ENCODE measurements around the gene SERGEF. TPM values are rescaled to one million over a fixed set of nuclear protein-coding genes. Genes with fewer than 3 reads are reported as not detected.

Gene SERGEF
- total RNA-seq, 5 donors from 2014 or later (not counting 1 experiment from before 2014, with no cell fraction given), result 45.9 to 59.1 (median 55.9) TPM

DNA sequence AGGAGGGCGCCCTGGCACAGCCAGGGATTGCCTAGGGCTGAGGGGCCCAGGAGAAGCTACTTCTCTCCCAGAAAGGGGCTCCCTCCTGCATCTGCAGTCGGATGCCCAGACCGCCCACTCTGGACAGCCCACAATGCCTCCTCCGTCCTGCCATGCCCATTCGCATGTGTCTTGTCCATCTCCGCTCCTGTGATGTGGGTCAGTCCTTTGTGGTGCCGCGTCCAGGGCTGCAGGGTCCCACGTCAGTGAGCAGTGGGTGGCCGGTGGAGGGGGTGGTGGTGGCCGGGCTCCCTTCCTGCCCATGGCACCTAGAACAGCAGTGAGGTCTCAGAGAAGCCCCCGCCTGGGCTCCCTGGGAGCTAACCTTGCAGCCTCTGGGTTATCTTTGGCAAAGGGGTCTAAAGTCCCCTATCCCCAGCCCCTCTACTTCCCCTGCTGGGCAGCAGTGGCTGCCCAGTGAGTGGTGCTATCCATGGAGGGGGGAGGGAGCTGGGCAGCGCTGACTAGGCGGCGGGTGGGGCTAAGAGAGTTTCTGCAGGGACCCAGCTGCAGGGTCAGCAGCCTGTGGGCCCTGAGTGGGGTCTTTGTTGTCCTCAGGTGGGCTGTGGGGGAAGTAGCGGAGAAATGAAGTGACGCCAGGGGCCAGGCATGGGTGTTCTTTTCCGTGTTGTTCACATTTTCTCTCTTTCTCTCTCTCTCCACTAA is 237.2 kb downstream of the SERGEF start:
- H3K4me1 ChIP-seq (ENCODE audit: control insufficient read depth in 1 of 2, extremely low read depth in 1 of 2, insufficient read depth in 2 of 2, low read length in 2 of 2), result no peaks in the 10 kb centered on the region
- H3K27me3 ChIP-seq (replicated peaks in 1 of 2; ENCODE audit: control insufficient read depth in 2 of 2, extremely low read depth in 1 of 2, insufficient read depth in 2 of 2, low read length in 1 of 2), result no peaks in the 10 kb centered on the region
- ChIA-PET CTCF (no interaction called here), POLR2A (no interaction called here)
- 84% methylated on average over 5 of the region's 18 CpGs for WGBS (ENCODE audit: insufficient coverage)
- Mint-ChIP-seq H3K4me3 (no peak overlapping the region), H3K4me1 (no peaks in the 10 kb centered on the region), H3K27ac (no peak overlapping the region), H3K9me3 (no peaks in the 10 kb centered on the region), H3K27me3 (no peaks in the 10 kb centered on the region), H3K36me3 (no peaks in the 10 kb centered on the region)
- no peak for ATAC-seq (replicated peaks in 1 of 4)
- no peaks in the 10 kb centered on the region for H3K36me3 ChIP-seq (ENCODE audit: control insufficient read depth in 2 of 2, extremely low read depth in 1 of 2, insufficient read depth in 1 of 2, low read length in 1 of 2)
- no peaks in the 10 kb centered on the region for H3K9me3 ChIP-seq
- no peak for DNase-seq
- H3K27ac ChIP-seq (ENCODE audit: low read length), result no peak overlapping the region
- no peak overlapping the region for H3K4me3 ChIP-seq (ENCODE audit: control insufficient read depth in 1 of 2, extremely low read depth in 1 of 2, low read length in 1 of 2)

DNA sequence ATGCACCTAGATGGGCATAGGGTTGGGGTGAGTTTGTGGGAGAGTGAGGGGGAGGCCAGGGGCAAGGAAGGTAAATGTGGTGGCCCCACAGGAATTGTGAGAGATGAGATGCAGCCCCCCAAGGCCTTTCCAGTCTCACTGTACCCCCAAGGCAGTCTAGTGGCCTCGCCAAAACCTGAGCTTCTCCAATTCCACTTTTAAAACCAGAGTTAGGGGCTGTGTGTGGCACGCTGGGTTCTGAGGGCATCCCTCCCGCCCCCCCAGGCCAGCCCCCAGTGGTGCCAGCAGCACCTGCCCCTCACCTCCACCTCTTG is 237.9 kb downstream of the SERGEF start:
- Mint-ChIP-seq H3K9me3 (no peaks in the 10 kb centered on the region), H3K27me3 (no peaks in the 10 kb centered on the region), H3K4me1 (no peaks in the 10 kb centered on the region), H3K36me3 (no peaks in the 10 kb centered on the region), H3K4me3 (no peak overlapping the region), H3K27ac (no peak overlapping the region)
- no peak for ATAC-seq (replicated peaks in 1 of 4)
- no peak overlapping the region for H3K27ac ChIP-seq (ENCODE audit: low read length)
- CTCF ChIA-PET, result no interaction called here
- 77% methylated on average over 3 of the region's 3 CpGs for WGBS (ENCODE audit: insufficient coverage)
- H3K9me3 ChIP-seq, result no peaks in the 10 kb centered on the region
- no peaks in the 10 kb centered on the region for H3K27me3 ChIP-seq (replicated peaks in 1 of 2; ENCODE audit: control insufficient read depth in 2 of 2, extremely low read depth in 1 of 2, insufficient read depth in 2 of 2, low read length in 1 of 2)
- DNase-seq, result no peak
- H3K4me3 ChIP-seq (ENCODE audit: control insufficient read depth in 1 of 2, extremely low read depth in 1 of 2, low read length in 1 of 2), result no peak overlapping the region
- no peaks in the 10 kb centered on the region for H3K36me3 ChIP-seq (ENCODE audit: control insufficient read depth in 2 of 2, extremely low read depth in 1 of 2, insufficient read depth in 1 of 2, low read length in 1 of 2)
- H3K4me1 ChIP-seq (ENCODE audit: control insufficient read depth in 1 of 2, extremely low read depth in 1 of 2, insufficient read depth in 2 of 2, low read length in 2 of 2), result no peaks in the 10 kb centered on the region
- POLR2A ChIA-PET, result no interaction called here

DNA sequence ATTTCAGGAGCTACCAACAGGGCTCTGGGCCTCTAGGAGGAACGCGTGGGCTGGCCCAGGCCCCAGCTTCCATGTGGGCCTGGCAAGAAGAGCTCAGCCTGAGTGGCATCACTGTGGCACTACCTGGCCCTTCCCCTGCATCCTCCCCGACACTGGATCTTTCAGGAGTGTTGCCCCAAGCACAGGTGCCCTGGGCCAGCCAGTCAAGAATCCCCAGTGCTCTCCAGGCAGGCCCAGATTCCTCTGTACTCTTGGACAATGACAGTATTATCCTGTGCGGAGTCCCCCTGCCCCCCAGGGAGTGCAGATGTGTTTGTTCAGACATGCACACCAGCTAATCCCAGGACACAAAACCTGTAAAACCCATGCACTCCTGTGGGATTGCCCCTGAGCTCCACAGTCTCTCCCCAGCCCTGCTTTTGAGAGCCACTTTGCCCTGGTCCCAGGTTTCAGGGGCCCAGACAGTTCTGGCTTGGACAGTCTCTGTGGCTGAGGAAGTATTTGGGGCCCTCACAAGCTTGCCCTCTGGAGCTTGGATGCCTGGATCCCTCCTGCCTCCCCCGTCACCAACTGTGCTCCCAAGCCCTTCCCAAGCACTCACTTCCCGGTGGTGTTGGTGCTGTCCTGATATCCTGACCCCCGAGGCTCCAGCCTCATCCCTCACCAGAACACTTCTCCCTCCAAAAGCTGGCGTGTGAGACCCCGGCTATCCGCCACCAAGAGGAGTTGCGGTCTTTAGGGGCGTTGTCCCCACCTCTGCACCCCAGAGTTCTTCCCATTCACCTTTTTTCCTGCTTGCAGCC is 238.4 kb downstream of the SERGEF start:
- no peaks in the 10 kb centered on the region for H3K9me3 ChIP-seq
- DNase-seq (no peak), ATAC-seq (replicated peaks in 1 of 4) (no peak)
- H3K4me3 Mint-ChIP-seq, result no peak overlapping the region
- H3K27ac Mint-ChIP-seq, result no peak overlapping the region
- CTCF ChIA-PET, result no interaction called here
- H3K4me1 Mint-ChIP-seq, result no peaks in the 10 kb centered on the region
- H3K36me3 Mint-ChIP-seq, result no peaks in the 10 kb centered on the region
- H3K27me3 ChIP-seq (replicated peaks in 1 of 2; ENCODE audit: control insufficient read depth in 2 of 2, extremely low read depth in 1 of 2, insufficient read depth in 2 of 2, low read length in 1 of 2), result no peaks in the 10 kb centered on the region
- no peaks in the 10 kb centered on the region for H3K9me3 Mint-ChIP-seq
- no peaks in the 10 kb centered on the region for H3K27me3 Mint-ChIP-seq
- WGBS (ENCODE audit: insufficient coverage), result 79% methylated on average over 7 of the region's 12 CpGs
- no peaks in the 10 kb centered on the region for H3K4me1 ChIP-seq (ENCODE audit: control insufficient read depth in 1 of 2, extremely low read depth in 1 of 2, insufficient read depth in 2 of 2, low read length in 2 of 2)
- H3K36me3 ChIP-seq (ENCODE audit: control insufficient read depth in 2 of 2, extremely low read depth in 1 of 2, insufficient read depth in 1 of 2, low read length in 1 of 2), result no peaks in the 10 kb centered on the region
- no peak overlapping the region for H3K4me3 ChIP-seq (ENCODE audit: control insufficient read depth in 1 of 2, extremely low read depth in 1 of 2, low read length in 1 of 2)
- POLR2A ChIA-PET, result no interaction called here
- no peak overlapping the region for H3K27ac ChIP-seq (ENCODE audit: low read length)

DNA sequence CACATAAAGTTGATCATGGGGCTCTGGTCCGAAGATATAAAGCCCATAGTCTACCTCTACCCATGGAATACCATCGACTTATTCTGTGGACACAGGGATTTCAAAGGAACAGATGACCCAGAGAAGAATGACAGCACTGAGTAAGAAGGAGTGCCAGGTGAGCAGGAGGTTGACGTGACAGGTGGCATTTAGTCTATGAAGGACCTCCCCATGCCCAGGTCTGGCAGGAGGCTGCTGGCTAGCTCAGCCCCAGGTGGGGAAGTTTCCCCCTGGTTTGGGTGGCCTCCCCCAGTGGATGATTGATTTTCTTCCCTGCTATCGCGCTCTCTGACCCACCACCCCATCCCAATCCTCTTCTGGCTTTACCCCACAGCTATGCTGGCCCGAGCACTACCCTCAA is 239.2 kb downstream of the SERGEF start:
- no CpG with 5 or more reads among the region's 6 CpGs for WGBS (ENCODE audit: insufficient coverage)
- no peaks in the 10 kb centered on the region for H3K27me3 Mint-ChIP-seq
- no peaks in the 10 kb centered on the region for H3K9me3 ChIP-seq
- no peak for ATAC-seq (replicated peaks in 1 of 4)
- CTCF ChIA-PET, result no interaction called here
- no peak overlapping the region for H3K4me3 Mint-ChIP-seq
- no peak overlapping the region for H3K27ac Mint-ChIP-seq
- no peaks in the 10 kb centered on the region for H3K36me3 Mint-ChIP-seq
- no peaks in the 10 kb centered on the region for H3K27me3 ChIP-seq (replicated peaks in 1 of 2; ENCODE audit: control insufficient read depth in 2 of 2, extremely low read depth in 1 of 2, insufficient read depth in 2 of 2, low read length in 1 of 2)
- H3K9me3 Mint-ChIP-seq, result no peaks in the 10 kb centered on the region
- POLR2A ChIA-PET, result no interaction called here
- no peak overlapping the region for H3K4me3 ChIP-seq (ENCODE audit: control insufficient read depth in 1 of 2, extremely low read depth in 1 of 2, low read length in 1 of 2)
- H3K36me3 ChIP-seq (ENCODE audit: control insufficient read depth in 2 of 2, extremely low read depth in 1 of 2, insufficient read depth in 1 of 2, low read length in 1 of 2), result no peaks in the 10 kb centered on the region
- no peaks in the 10 kb centered on the region for H3K4me1 ChIP-seq (ENCODE audit: control insufficient read depth in 1 of 2, extremely low read depth in 1 of 2, insufficient read depth in 2 of 2, low read length in 2 of 2)
- no peak for DNase-seq
- H3K27ac ChIP-seq (ENCODE audit: low read length), result no peak overlapping the region
- H3K4me1 Mint-ChIP-seq, result no peaks in the 10 kb centered on the region

DNA sequence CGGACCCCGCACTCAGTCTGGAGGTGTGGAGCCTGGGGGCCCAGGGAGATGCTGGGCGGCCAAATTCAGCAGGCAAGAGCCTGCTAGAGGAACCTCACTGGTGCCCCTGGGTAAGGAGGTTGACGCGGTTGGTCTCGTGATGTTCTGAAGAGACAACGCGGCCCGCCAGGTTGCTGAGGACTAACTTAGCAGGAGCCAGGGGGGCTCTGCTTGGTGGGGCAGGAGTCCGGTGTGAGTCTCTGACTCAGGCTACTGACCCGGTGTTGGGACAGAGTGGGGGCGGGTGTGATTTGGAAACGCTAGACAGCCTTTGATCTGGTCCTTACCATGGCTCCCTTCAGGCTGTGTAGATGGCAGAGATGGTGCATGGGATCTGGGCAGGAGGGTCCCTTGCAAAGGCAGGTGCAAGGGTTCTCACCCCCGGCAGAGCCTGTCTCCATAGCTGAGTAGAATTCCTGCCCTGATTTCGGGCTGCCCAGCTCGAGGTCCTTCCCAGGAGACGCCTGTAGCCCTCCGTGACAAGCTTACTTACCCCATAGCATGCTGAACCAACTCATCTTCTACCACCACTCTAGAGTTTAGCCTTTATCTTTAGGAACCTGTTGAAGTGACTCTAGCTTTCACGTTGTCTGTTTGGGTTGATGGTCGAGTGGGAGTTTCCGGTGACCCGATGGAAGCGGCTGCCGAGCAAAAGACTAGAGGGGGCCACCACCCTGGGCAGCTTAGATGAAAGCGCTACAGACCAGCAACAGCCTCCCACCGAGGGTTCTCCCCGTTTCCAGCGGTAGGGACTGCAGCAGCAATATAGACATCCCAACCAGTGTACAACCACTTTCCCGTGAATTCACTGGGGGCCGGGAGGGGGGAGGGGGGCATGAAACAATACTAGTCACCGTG is 239.9 kb downstream of the SERGEF start:
- ChIA-PET POLR2A (no interaction called here), CTCF (no interaction called here)
- no peaks in the 10 kb centered on the region for H3K4me1 ChIP-seq (ENCODE audit: control insufficient read depth in 1 of 2, extremely low read depth in 1 of 2, insufficient read depth in 2 of 2, low read length in 2 of 2)
- H3K27ac Mint-ChIP-seq, result no peak overlapping the region
- no peaks in the 10 kb centered on the region for H3K36me3 ChIP-seq (ENCODE audit: control insufficient read depth in 2 of 2, extremely low read depth in 1 of 2, insufficient read depth in 1 of 2, low read length in 1 of 2)
- no peaks in the 10 kb centered on the region for H3K9me3 Mint-ChIP-seq
- H3K4me1 Mint-ChIP-seq, result no peaks in the 10 kb centered on the region
- H3K36me3 Mint-ChIP-seq, result no peaks in the 10 kb centered on the region
- no peak overlapping the region for H3K4me3 ChIP-seq (ENCODE audit: control insufficient read depth in 1 of 2, extremely low read depth in 1 of 2, low read length in 1 of 2)
- ATAC-seq (replicated peaks in 1 of 4) (no peak), DNase-seq (no peak)
- WGBS (ENCODE audit: insufficient coverage), result 84% methylated on average over 19 of the region's 31 CpGs
- H3K27me3 Mint-ChIP-seq, result no peaks in the 10 kb centered on the region
- H3K4me3 Mint-ChIP-seq, result no peak overlapping the region
- no peaks in the 10 kb centered on the region for H3K9me3 ChIP-seq
- no peaks in the 10 kb centered on the region for H3K27me3 ChIP-seq (replicated peaks in 1 of 2; ENCODE audit: control insufficient read depth in 2 of 2, extremely low read depth in 1 of 2, insufficient read depth in 2 of 2, low read length in 1 of 2)
- H3K27ac ChIP-seq (ENCODE audit: low read length), result no peak overlapping the region

DNA sequence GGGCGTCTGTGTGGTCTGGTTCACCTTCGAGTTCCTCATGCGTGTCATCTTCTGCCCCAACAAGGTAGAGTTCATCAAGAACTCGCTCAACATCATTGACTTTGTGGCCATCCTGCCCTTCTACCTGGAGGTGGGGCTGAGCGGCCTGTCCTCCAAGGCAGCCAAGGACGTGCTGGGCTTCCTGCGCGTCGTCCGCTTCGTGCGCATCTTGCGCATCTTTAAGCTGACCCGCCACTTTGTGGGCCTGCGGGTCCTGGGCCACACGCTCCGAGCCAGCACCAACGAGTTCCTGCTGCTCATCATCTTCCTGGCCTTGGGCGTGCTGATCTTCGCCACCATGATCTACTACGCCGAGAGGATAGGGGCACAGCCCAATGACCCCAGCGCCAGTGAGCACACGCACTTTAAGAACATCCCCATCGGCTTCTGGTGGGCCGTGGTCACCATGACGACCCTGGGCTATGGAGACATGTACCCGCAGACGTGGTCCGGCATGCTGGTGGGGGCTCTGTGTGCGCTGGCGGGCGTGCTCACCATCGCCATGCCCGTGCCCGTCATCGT is 240.9 kb downstream of the SERGEF start:
- no peak overlapping the region for H3K4me3 ChIP-seq (ENCODE audit: control insufficient read depth in 1 of 2, extremely low read depth in 1 of 2, low read length in 1 of 2)
- no peaks in the 10 kb centered on the region for H3K9me3 ChIP-seq
- no peaks in the 10 kb centered on the region for H3K27me3 Mint-ChIP-seq
- WGBS (ENCODE audit: insufficient coverage), result 95% methylated on average over 37 of the region's 37 CpGs
- ChIA-PET CTCF (no interaction called here), POLR2A (no interaction called here)
- H3K36me3 ChIP-seq (ENCODE audit: control insufficient read depth in 2 of 2, extremely low read depth in 1 of 2, insufficient read depth in 1 of 2, low read length in 1 of 2), result no peaks in the 10 kb centered on the region
- no peak for ATAC-seq (replicated peaks in 1 of 4)
- H3K4me1 Mint-ChIP-seq, result no peaks in the 10 kb centered on the region
- no peak for DNase-seq
- no peaks in the 10 kb centered on the region for H3K36me3 Mint-ChIP-seq
- H3K27ac Mint-ChIP-seq, result no peak overlapping the region
- H3K4me1 ChIP-seq (ENCODE audit: control insufficient read depth in 1 of 2, extremely low read depth in 1 of 2, insufficient read depth in 2 of 2, low read length in 2 of 2), result no peaks in the 10 kb centered on the region
- no peaks in the 10 kb centered on the region for H3K27me3 ChIP-seq (replicated peaks in 1 of 2; ENCODE audit: control insufficient read depth in 2 of 2, extremely low read depth in 1 of 2, insufficient read depth in 2 of 2, low read length in 1 of 2)
- H3K27ac ChIP-seq (ENCODE audit: low read length), result no peak overlapping the region
- no peak overlapping the region for H3K4me3 Mint-ChIP-seq
- no peaks in the 10 kb centered on the region for H3K9me3 Mint-ChIP-seq

All from T-cell (primary cell).